Keratinocyte (primary cell): ENCODE data around the gene MRPL41. TPM values are rescaled to one million over a fixed set of nuclear protein-coding genes. Genes with fewer than 3 reads are reported as not detected.

ENCODE experiments used
- DNase-seq: peaks from one replicate; pipeline ENCODE4 v3.0.0-alpha.2; 2011; ENCODE audit warnings: low read depth, missing footprints, low spot score
- FAIRE-seq: peaks from 2 replicates; lab custom pipeline; 2011; peaks lifted over from hg19 to GRCh38; lab: Jason Lieb, UNC
- H2AFZ ChIP-seq: 2 replicates; pipeline ENCODE4 v1.6.0; 2012; ENCODE audit warnings: low read length, control low read depth, inconsistent platforms; ENCODE audit not compliant: control insufficient read depth
- H3K27ac ChIP-seq: 2 replicates; pipeline ENCODE4 v1.5.1; 2011; ENCODE audit warnings: low read length; ENCODE audit not compliant: control insufficient read depth, insufficient read depth
- H3K27me3 ChIP-seq: 3 replicates; pipeline ENCODE4 v1.6.0; 2011; ENCODE audit warnings: low read length; ENCODE audit not compliant: control insufficient read depth, insufficient read depth; ENCODE audit errors: extremely low read depth
- H3K36me3 ChIP-seq, 2 experiments: 2 replicates in 1 of 2; 3 replicates in 1 of 2; pipeline ENCODE4 v1.5.1; 2011; ENCODE audit warnings: low read length in 2 of 2, mild to moderate bottlenecking in 1 of 2; ENCODE audit not compliant: control insufficient read depth in 2 of 2, insufficient read depth in 2 of 2; ENCODE audit errors: extremely low read depth in 1 of 2
- H3K4me1 ChIP-seq: 3 replicates; pipeline ENCODE4 v1.5.1; 2011; ENCODE audit warnings: low read length; ENCODE audit not compliant: control insufficient read depth, insufficient read depth; ENCODE audit errors: extremely low read depth
- H3K4me2 ChIP-seq: 3 replicates; pipeline ENCODE4 v1.6.0; 2011; ENCODE audit warnings: low read depth, low read length; ENCODE audit not compliant: control insufficient read depth, insufficient read depth; ENCODE audit errors: extremely low read depth
- H3K4me3 ChIP-seq, 3 experiments: fragments of 200-600 bp in 1 of 3; sonication (generic) in 1 of 3; 2 replicates in 2 of 3; 3 replicates in 1 of 3; pipeline ENCODE4 v1.5.1; 2011 to 2016; ENCODE audit warnings: low read length in 3 of 3, mild to moderate bottlenecking in 3 of 3, control low read depth in 2 of 3, inconsistent platforms in 1 of 3, low read depth in 1 of 3, mixed read lengths in 1 of 3, mixed run types in 1 of 3, moderate library complexity in 1 of 3; ENCODE audit not compliant: control insufficient read depth in 2 of 3, insufficient read depth in 2 of 3; ENCODE audit errors: extremely low read depth in 1 of 3
- H3K79me2 ChIP-seq: 2 replicates; pipeline ENCODE4 v1.6.0; 2012; ENCODE audit warnings: low read length; ENCODE audit not compliant: control insufficient read depth, insufficient read depth
- H3K9ac ChIP-seq: 3 replicates; pipeline ENCODE4 v1.6.0; 2011; ENCODE audit warnings: low read length; ENCODE audit not compliant: control insufficient read depth, insufficient read depth; ENCODE audit errors: extremely low read depth
- H3K9me1 ChIP-seq: 3 replicates; pipeline ENCODE4 v1.6.0; 2011; ENCODE audit warnings: low read length; ENCODE audit not compliant: control insufficient read depth, insufficient read depth; ENCODE audit errors: extremely low read depth
- H3K9me3 ChIP-seq: 2 replicates; pipeline ENCODE4 v1.5.1; 2012; ENCODE audit warnings: low read depth, low read length; ENCODE audit not compliant: control insufficient read depth
- H4K20me1 ChIP-seq: 3 replicates; pipeline ENCODE4 v1.6.0; 2011; ENCODE audit warnings: low read length; ENCODE audit not compliant: control insufficient read depth, insufficient read depth; ENCODE audit errors: extremely low read depth
- CTCF ChIP-seq, 3 experiments: IDR thresholded peaks in 1 of 3; conservative IDR thresholded peaks in 1 of 3; optimal IDR thresholded peaks in 1 of 3; 2 replicates in 2 of 3; 3 replicates in 1 of 3; pipeline versions ENCODE3 to v1.5.1; 2011; ENCODE audit warnings: low read length in 3 of 3, mild to moderate bottlenecking in 3 of 3, moderate library complexity in 2 of 3, control low read depth in 1 of 3, inconsistent platforms in 1 of 3; ENCODE audit not compliant: insufficient read depth in 2 of 3; ENCODE audit errors: extremely low read depth in 1 of 3
- EZH2 ChIP-seq: IDR thresholded peaks from one replicate; pipeline ENCODE4 v1.6.1; 2012; ENCODE audit warnings: inconsistent platforms, mild to moderate bottlenecking, low read length, moderate library complexity
- dilution Hi-C: fragments of 300-500 bp; cut with MboI; formaldehyde crosslinking; loops from one replicate; pipeline ENCODE4 v1.7.0; 2020; ENCODE audit warnings: low sequenced_read_pairs; ENCODE audit not compliant: extremely low pct_ligation_motif_present
- polyA plus RNA-seq, 5 experiments: library from polyadenylated mRNA; depleted of rRNA in 3 of 5; stranded (reverse) in 3 of 5; stranded (forward) in 1 of 5; unstranded in 1 of 5; fragments of >200 nt; gene quantifications; 1 replicate in 1 of 5; 2 replicates in 3 of 5; 3 replicates in 1 of 5; pipeline versions ENCODE4 v1.2.1 to v1.2.3, GENCODE V29; 2011 to 2012; ENCODE audit warnings: missing spikeins in 2 of 5, low read depth in 1 of 5, low replicate concordance in 1 of 5

MRPL41 gene
- polyA plus RNA-seq, 1 donor (not counting 4 experiments of a cell fraction or from before 2014, with no cell fraction given), result 18.1 TPM

- H3K79me2 ChIP-seq, result peaks cover 46% of the 10 kb centered on the region
- H3K9me3 ChIP-seq, result no peaks in the 10 kb centered on the region
- no peak overlapping the region for H2AFZ ChIP-seq
- H3K4me3 ChIP-seq, result no peak overlapping the region
- H3K27me3 ChIP-seq, result no peaks in the 10 kb centered on the region
- no peak overlapping the region for H3K4me2 ChIP-seq
- H3K4me1 ChIP-seq, result peaks cover 22% of the 10 kb centered on the region
- no peak overlapping the region for H3K27ac ChIP-seq
- no peak overlapping the region for H3K9ac ChIP-seq
- no peak for FAIRE-seq
- H3K9me1 ChIP-seq, result no peaks in the 10 kb centered on the region
- TF ChIP-seq CTCF (optimal IDR thresholded peaks at IDR 0.05 in 1 of 3, IDR thresholded peaks at IDR 0.05 in 1 of 3, conservative IDR thresholded peaks at IDR 0.05 in 1 of 3; ENCODE audit: extremely low read depth in 1 of 3, insufficient read depth in 2 of 3, low read length in 3 of 3) (no peak), EZH2 (no peak)
- peaks cover 31 to 43% of the 10 kb centered on the region in 2 experiments for H3K36me3 ChIP-seq
- dilution Hi-C loops, result no loop called here
- peaks cover 6% of the 10 kb centered on the region for H4K20me1 ChIP-seq
- no peak for DNase-seq
Observed at GRCh38 chr9:137580954-137581322, 29.3 kb downstream of the MRPL41 start.

GRCh38 chr9:137581361-137582285, 29.9 kb downstream of the MRPL41 start:
- peaks cover 42% of the 10 kb centered on the region for H3K79me2 ChIP-seq
- DNase-seq (no peak), FAIRE-seq (no peak)
- TF ChIP-seq CTCF (optimal IDR thresholded peaks at IDR 0.05 in 1 of 3, IDR thresholded peaks at IDR 0.05 in 1 of 3, conservative IDR thresholded peaks at IDR 0.05 in 1 of 3; ENCODE audit: extremely low read depth in 1 of 3, insufficient read depth in 2 of 3, low read length in 3 of 3), result no peak
- TF ChIP-seq EZH2, result no peak
- H3K4me3 ChIP-seq, result no peak overlapping the region
- peaks cover 6% of the 10 kb centered on the region for H4K20me1 ChIP-seq
- no peak overlapping the region for H3K9ac ChIP-seq
- no peak overlapping the region for H3K4me2 ChIP-seq
- peaks cover 33 to 44% of the 10 kb centered on the region in 2 experiments for H3K36me3 ChIP-seq
- H2AFZ ChIP-seq, result no peak overlapping the region
- peaks cover 16% of the 10 kb centered on the region for H3K4me1 ChIP-seq
- no peaks in the 10 kb centered on the region for H3K9me1 ChIP-seq
- H3K9me3 ChIP-seq, result no peaks in the 10 kb centered on the region
- dilution Hi-C loops, result no loop called here
- no peaks in the 10 kb centered on the region for H3K27me3 ChIP-seq
- no peak overlapping the region for H3K27ac ChIP-seq
